Fibroblast of lung (primary cell): ENCODE results near the gene PRDX2.

Experiments used
- CTCF ChIP-seq, 2 donors: IDR thresholded peaks in 1 of 2; conservative IDR thresholded peaks in 1 of 2; 1 replicate in 1 of 2; 2 replicates in 1 of 2; pipeline ENCODE4 v1.5.1; 2011 to 2012; ENCODE audit warnings: low read length in 2 of 2, control low read depth in 1 of 2, inconsistent platforms in 1 of 2, low read depth in 1 of 2, mild to moderate bottlenecking in 1 of 2
- EZH2 ChIP-seq: IDR thresholded peaks from 2 replicates; pipeline ENCODE4 v1.5.1; 2012; ENCODE audit warnings: low read length, control low read depth, mild to moderate bottlenecking; ENCODE audit errors: missing control alignments

DNA sequence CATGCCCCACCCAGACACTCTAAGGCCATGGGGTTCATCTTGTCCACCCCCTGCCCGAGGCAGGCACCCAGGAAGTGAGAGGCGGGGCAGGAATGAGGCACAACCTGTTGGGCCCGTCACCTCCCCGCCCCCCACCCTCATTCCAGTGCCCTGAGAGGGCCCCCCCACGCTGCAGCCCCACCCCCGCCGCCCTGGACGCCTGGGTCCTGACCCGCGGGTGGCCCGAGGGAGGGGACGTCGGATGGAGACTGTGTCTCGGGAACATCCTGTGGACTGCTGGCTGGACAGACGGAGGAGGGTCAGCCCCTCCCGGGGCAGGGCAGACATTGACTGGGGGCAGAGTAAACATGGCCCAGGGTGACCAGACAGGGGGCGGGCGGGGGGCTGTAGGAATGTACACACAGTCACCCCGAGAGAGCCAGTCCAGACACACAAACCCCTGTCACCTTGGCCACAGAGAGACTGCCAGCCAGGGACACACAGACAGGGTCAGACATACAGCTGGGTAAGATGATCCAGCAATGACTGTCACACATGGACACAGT lies 17.7 kb downstream of the PRDX2 start:
- TF ChIP-seq CTCF (conservative IDR thresholded peaks at IDR 0.05 in 1 of 2, IDR thresholded peaks at IDR 0.05 in 1 of 2; ENCODE audit: low read depth in 1 of 2, low read length in 2 of 2) (no peak), EZH2 (no peak)
